SKM-1 (cell line): ENCODE measurements around the gene PARP14.
"Not testable (repeated sequence)": the region's sequence is repeated elsewhere in the genome, so short reads cannot be mapped to it uniquely, and the experiment has no call there.

Source experiments
- DNase-seq: peaks from one replicate; lab custom pipeline; 2025; ENCODE audit not compliant: unreplicated experiment; lab: John Stamatoyannopoulos, UW

PARP14 gene

GRCh38 chr3:122680475-122681283 is at the start of gene PARP14:
TSS of gene PARP14 (plus strand) at chr3:122680839. CDS start at chr3:122680884, 45 bp downstream.
- peak; percentile 24 for DNase-seq

DNA sequence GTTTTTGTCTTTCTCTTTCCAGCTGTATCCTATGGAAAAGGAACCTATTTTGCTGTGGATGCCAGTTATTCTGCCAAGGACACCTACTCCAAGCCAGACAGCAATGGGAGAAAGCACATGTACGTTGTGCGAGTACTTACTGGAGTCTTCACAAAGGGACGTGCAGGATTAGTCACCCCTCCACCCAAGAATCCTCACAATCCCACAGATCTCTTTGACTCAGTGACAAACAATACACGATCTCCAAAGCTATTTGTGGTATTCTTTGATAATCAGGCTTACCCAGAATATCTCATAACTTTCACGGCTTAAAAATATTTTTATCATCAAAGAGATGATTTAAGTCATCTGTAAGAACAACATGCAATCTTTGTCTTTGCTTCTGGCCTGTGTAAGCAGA is 44.9 kb upstream of the PARP14 start:
- DNase-seq: no peak

GRCh38 chr3:122636697-122637096 is 43.9 kb upstream of the PARP14 start:
- DNase-seq: no peak

DNA sequence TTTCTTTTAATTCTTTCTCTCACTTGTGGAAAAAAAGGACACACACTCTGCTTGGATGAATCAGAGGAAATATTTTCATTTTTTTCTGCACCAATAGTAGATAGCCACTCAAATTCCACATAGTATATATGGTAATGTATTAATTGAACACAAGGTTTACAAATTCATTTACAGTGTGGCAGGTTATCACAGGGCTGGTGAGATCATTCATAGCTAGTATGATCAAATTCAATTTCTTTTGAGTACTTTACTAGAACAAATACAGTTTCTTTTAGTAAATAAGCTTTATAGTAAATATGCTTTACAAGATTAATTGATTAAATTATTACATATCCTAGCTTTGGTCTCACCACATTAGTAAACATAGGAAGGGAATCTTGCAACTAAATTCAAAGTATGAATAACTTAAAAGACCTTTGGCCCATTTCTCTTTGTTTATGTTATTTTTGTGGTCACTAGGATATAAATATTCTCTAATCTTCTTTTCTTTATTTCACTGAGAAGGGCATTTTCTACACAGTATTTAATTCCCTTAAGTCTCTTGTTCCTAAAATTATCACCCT is 40.1 kb upstream of the PARP14 start:
- DNase-seq: no peak

DNA sequence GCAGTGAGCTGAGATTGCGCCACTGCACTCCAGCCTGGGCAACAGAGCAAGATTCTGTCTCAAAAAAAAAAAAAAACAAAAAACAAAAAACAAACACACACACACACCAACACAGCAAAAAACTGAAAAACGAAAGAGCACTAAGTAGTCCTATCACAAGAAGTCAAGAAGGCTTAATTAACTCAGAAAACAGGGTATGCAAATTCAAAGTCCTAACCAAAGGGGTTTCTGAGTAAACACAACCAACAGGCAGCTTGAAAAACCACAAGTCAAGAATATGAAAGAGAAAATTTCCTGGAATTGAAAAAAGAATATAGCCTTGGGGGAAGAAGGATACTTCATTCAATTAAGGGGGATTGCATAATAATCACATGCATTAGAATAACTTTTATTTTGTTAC is 37.7 kb upstream of the PARP14 start:
- DNase-seq: no peak

- DNase-seq: no peak
These were observed 34.3 kb upstream of the PARP14 start for GRCh38 chr3:122646146-122646988.

DNA sequence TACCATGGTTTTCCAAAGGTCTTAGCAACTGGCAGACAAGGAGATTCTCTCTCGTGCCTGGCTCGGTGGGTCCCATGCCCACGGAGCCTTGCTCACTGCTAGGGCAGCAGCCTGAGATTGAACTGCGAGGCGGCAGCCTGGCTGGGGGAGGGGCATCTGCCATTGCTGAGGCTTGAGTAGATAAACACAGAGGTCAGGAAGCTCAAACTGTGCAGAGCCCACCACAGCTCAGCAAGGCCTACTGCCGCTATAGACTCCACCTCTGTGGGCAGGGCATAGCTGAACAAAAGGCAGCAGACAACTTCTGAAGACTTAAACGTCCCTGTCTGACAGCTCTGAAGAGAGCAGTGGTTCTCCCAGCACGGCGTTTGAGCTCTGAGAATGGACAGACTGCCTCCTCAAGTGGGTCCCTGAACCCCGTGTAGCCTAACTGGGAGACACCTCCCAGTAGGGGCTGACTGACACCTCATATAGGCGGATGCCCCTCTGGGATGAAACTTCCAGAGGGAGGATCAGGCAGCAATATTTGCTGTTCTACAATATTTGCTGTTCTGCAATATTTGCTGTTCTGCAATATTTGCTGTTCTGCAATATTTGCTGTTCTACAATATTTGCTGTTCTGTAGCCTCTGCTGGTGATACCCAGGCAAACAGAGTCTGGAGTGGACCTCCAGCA is 29.3 kb upstream of the PARP14 start:
- DNase-seq: not testable (repeated sequence)

DNA sequence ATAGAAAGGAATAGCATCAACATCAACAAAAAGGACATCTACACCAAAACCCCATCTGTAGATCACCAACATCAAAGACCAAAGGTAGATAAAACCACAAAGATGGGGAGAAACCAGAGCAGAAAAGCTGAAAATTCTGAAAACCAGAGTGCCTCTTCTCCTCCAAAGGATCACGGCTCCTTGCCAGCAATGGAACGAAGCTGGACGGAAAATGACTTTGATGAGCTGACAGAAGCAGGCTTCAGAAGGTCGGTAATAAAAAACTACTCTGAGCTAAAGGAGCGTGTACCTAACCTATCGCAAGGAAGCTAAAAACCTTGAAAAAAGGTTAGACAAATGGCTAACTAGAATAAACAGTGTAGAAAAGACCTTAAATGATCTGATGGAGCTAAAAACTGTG is 28.7 kb upstream of the PARP14 start:
- DNase-seq: not testable (repeated sequence)

- not testable (repeated sequence) for DNase-seq
These were observed 22.3 kb upstream of the PARP14 start for GRCh38 chr3:122658336-122658735.

GRCh38 chr3:122660297-122660974 is 20.2 kb upstream of the PARP14 start:
- DNase-seq: no peak

DNA sequence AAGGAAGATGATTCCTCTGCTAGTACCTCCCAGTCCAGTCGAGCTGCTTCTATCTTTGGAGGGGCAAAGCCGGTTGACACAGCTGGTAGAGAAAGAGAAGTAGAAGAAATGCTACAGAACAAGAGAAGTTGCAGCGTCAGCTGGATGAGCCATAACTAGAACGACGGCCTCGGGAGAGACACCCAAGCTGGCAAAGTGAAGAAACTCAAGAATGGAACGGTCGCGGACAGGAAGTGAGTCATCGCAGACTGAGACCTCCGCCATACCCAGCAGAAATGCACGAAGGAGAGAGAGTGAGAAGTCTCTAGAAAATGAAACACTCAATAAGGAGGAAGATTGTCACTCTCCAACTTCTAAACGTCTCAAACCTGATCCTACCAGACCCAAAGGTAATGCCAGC is 19.0 kb upstream of the PARP14 start:
- DNase-seq: no peak

GRCh38 chr3:122662505-122662904 is 18.1 kb upstream of the PARP14 start:
- DNase-seq: no peak

DNA sequence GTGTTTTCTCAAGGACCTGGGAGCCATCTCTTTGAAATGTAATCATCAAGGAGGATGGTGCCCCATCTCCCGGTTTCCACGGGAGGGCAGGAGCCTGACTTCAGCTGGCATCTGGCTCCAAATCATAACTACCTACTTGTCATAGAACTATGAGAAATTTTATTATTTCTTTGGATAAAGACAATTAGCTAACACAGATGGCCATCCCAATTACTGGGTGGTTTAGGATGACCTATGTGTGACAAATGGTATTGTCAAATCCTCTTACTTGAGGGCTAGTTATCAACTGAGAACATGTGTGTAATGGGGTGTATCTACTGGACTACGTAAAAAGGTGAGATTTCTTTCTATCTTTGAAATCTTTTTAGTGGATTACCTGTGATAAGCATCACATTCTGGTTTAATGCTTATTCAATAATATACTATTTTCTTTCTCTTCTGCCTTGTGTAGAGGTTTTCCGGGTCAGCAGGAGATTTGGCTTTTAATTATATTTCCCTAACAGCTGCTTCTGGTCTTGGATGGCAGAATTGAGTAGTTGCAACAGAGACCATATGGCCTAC is 15.3 kb upstream of the PARP14 start:
- no peak for DNase-seq

DNA sequence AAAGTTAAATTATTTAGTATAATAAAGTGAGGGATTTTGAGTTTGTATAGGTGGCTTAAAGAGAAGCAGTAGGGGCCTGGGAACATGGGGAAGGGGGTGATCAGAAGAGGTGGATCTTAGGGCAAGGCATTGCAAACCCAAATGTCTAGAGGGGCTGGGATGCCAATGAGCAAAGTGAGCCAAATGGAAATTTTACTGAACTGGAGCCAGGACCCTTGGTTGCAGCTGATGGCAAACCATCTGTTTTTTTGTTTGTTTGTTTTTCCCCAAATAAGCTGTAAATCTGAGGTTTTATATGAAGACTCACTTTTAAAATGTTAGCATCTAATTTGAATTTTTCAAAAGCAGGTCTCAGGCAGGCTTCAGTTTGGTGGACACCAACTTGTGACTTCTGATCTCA is 14.8 kb upstream of the PARP14 start:
- no peak for DNase-seq

DNA sequence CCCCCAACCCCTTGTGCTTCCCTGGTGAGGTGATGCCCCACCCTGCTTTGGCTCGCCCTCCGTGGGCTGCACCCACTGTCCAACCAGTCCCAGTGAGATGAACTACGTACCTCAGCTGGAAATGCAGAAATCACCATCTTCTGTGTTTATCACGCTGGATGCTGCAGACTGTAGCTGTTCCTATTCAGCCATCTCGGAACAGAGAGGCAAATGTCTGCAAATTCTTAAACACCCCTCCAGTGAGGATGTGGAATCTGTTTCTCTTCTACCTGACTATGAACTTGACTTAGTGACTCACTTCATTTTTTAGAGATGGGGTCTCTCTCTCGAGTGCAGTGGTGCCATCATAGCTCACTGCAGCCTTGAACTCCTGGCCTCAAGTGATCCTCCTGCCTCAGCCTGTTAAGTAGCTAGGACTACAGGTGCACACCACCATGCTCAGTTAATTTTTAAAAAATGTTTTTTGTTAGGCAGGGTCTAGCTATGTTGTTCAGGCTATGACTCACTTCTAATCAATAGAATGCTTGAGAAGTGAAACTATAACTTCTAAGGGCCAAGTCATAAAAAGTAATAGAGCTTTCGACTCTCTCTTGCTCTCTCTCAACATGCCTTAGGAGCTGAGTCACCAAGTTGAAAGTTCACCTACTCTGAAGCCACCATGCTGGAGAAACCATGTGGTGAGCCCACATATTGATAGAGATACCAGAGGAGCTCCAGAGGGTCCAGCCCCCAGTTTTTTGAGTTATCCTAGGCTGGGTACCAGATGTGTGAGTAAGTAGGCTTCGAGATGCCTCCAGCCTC is 11.5 kb upstream of the PARP14 start:
- no peak for DNase-seq

DNA sequence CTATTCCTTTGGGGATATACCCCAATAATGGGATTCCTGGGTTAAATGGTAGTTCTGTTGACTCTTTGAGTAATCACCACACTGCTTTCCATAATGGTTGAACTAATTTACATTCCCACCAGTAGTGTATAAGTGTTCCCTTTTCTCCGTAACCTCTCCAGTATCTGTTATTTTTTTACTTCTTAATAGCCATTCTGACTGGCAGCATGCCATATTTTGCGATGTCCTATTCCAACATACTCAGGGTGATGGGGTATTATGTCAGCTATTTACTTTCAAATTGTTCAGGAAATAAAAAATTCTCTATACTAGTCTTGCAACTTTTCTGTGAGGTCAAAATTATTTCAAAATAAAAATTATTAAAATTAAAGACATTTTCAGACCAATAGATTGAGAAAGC is 9.1 kb upstream of the PARP14 start:
- DNase-seq: no peak

DNA sequence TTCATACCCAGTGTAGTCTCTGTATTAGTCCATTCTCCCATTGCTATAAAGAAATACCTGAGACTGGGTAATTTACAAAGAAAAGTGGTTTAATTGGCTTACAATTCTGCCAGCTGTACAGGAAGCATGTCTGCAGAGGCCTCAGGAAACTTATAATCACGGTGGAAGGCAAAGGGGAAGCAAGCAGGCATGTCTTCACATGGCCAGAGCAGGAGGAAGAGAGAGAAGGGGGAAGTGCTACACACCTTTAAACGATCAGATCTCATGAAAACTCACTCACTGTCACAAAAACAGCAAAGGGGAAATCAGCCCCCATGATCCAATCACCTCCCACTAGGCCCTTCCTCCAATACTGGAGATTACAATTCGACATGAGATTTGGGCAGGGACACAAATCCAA is 6.3 kb upstream of the PARP14 start:
- no peak for DNase-seq

DNA sequence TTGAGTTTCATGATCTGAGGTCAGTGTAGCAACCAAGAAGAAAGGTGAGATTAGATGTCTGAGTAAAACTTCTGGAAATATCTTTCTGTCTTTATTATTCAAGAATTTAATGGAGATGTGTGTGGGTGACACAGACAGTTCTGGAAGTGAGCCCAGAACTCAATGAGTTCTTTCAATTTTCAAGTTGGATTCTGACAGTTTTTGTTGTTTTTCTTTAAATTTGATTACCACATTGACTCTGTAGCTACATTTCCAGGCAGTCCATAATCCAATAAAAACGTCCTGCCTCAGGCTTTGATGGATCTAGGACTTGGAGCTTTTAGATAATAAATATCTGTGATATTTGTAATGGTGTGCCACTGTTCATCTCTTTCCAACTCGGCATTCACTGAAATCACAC is 3.9 kb upstream of the PARP14 start:
- no peak for DNase-seq

DNA sequence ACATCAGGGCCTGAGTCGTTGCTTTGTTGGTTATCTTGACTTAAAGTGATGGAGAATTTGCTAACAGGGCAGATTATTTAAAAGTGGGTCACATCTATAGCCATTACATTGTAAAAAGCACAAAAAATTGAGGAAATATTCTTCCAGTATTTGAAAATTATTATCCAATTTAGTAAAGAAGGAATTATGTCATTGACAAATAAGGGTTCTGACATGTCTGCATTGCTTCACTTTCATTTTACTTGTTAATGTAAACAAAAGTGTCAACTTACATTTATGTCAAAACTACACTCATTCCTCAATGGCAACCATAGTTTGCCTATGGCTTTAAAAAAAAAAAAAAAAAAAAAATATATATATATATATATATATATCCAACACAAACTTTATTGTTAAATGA is 3.4 kb upstream of the PARP14 start:
- no peak for DNase-seq

GRCh38 chr3:122678506-122678905 is 2.1 kb upstream of the PARP14 start:
- no peak for DNase-seq
